K562 (cell line): Measurements from ENCODE around the gene CCDC159.

Source experiments
- BACH1 ChIP-seq: fragments of 200-800 bp; sonication (Bioruptor generic); IDR thresholded peaks from 2 replicates; pipeline ENCODE4 v1.6.1; 2016; ENCODE audit warnings: missing genetic modification characterization, missing compliant biosample characterization
- DIDO1 ChIP-seq: fragments of 450-650 bp; IDR thresholded peaks from 2 replicates; pipeline ENCODE4 v1.6.1; 2016; ENCODE audit warnings: low read depth, missing biosample characterization, missing genetic modification characterization
- MEF2A ChIP-seq: IDR thresholded peaks from 2 replicates; pipeline ENCODE4 v1.6.1; 2011; ENCODE audit warnings: low read depth, mild to moderate bottlenecking, low read length, moderate library complexity; ENCODE audit not compliant: control insufficient read depth
- NR2C2 ChIP-seq, 2 experiments: fragments of 200-800 bp in 1 of 2; sonication (Bioruptor generic) in 1 of 2; sonication (generic) in 1 of 2; formaldehyde crosslinking in 1 of 2; IDR thresholded peaks; 2 replicates each; pipeline versions ENCODE4 v1.6.1 to v1.8.0; 2016 to 2022; ENCODE audit warnings: mild to moderate bottlenecking in 1 of 2, missing compliant biosample characterization in 1 of 2, missing genetic modification characterization in 1 of 2, missing genetic modification reagents in 1 of 2
- POLR2A ChIP-seq: fragments of 450-650 bp; conservative IDR thresholded peaks from 2 replicates; pipeline ENCODE4 v1.6.1; 2016
- YY1 ChIP-seq, 3 experiments: IDR thresholded peaks; 2 replicates each; pipeline ENCODE4 v1.6.1; 2011; ENCODE audit warnings: low read length in 2 of 3, mild to moderate bottlenecking in 2 of 3, moderate library complexity in 2 of 3, borderline replicate concordance in 1 of 3, control low read depth in 1 of 3, low read depth in 1 of 3; ENCODE audit not compliant: insufficient read depth in 3 of 3, insufficient replicate concordance in 2 of 3, control insufficient read depth in 1 of 3, insufficient read length in 1 of 3; ENCODE audit errors: extremely low read depth in 1 of 3
- ZC3H4 ChIP-seq: sonication (generic); formaldehyde crosslinking; IDR thresholded peaks from 2 replicates; pipeline ENCODE4 v1.9.0; 2021; ENCODE audit warnings: missing genetic modification reagents, borderline replicate concordance
- TF ChIP-seq, protein P1 (sequence below), 2 experiments: fragments of 250-450 bp in 1 of 2; fragments of 450-650 bp in 1 of 2; sonication (Bioruptor Pico) in 1 of 2; IDR thresholded peaks; 2 replicates each; pipeline versions ENCODE4 v1.6.1 to v1.8.0; 2016 to 2021; ENCODE audit warnings: mild to moderate bottlenecking in 2 of 2, moderate library complexity in 2 of 2, missing compliant biosample characterization in 1 of 2, missing genetic modification characterization in 1 of 2

- TF ChIP-seq BACH1: no peak
- no peak for TF ChIP-seq NR2C2 (CRISPR knock-in tag; IDR thresholded peaks at IDR 0.05)
- TF ChIP-seq NR2C2 (tag; IDR thresholded peaks at IDR 0.05): no peak
- TF ChIP-seq POLR2A: no peak
- TF ChIP-seq MEF2A: no peak
- no peak for TF ChIP-seq ZC3H4
- TF ChIP-seq, protein P1, sequence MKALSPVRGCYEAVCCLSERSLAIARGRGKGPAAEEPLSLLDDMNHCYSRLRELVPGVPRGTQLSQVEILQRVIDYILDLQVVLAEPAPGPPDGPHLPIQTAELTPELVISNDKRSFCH (CRISPR knock-in tag; IDR thresholded peaks at IDR 0.05): no peak
- TF ChIP-seq, protein P1 (tag; IDR thresholded peaks at IDR 0.05): no peak
- TF ChIP-seq YY1 (IDR thresholded peaks at IDR 0.05; ENCODE audit: borderline replicate concordance in 1 of 3, control insufficient read depth in 1 of 3, extremely low read depth in 1 of 3, insufficient read depth in 3 of 3, insufficient read length in 1 of 3, insufficient replicate concordance in 2 of 3, low read depth in 1 of 3, low read length in 2 of 3): no peak
- TF ChIP-seq DIDO1 (tag): no peak
Measured at GRCh38 chr19:11332822-11333221, 13.5 kb upstream of the CCDC159 start.
